ENCODE data around the gene SLC7A8.

Gene SLC7A8

DNA sequence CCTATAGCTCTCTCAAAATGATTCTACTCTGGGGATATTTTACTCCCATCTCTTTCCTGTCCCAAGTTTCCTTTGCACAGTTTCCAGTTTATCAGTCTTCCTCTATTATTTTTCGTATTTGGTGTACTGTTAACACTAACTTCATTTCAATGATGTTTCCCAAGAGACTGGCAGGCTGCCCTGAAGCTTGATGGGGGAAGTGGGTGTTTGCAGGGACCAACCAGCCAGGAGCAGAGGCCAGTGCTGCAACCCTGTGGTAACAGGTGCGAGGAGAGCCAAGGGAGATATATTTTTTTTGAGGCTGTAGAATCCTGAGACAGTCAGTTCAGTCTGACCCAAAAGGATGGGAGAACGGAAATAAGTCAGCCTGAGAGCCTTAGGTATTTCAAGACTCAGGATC is 52.6 kb downstream of the SLC7A8 start:
- DNase-seq (ENCODE audit: low spot score) = no peak

DNA sequence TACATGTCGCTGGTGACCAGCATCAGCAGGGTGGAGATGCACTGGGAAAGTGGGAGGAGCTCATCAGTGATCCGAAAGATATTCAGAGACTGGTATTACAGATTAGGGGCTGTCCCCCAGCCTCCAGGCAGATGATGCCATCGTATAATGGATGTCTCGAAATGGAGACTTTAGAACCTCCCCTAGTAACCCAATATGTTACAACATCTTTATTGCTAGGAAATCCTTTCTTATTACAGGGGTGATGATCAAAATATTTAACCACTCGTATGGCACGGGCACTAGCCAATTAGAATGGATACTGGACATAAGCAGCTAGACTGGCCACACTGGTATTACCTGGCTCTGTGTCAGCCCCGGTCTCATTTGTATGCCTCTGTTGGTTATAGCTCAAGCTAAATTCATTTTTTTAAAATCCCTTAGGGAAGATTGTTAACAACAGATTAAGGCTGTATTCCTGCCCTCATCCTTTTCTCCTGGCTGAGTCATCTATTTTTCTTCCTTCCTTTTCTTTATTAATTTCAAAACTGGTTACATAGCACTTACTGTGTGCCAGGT is 53.6 kb downstream of the SLC7A8 start:
- DNase-seq (ENCODE audit: low spot score) = no peak

DNA sequence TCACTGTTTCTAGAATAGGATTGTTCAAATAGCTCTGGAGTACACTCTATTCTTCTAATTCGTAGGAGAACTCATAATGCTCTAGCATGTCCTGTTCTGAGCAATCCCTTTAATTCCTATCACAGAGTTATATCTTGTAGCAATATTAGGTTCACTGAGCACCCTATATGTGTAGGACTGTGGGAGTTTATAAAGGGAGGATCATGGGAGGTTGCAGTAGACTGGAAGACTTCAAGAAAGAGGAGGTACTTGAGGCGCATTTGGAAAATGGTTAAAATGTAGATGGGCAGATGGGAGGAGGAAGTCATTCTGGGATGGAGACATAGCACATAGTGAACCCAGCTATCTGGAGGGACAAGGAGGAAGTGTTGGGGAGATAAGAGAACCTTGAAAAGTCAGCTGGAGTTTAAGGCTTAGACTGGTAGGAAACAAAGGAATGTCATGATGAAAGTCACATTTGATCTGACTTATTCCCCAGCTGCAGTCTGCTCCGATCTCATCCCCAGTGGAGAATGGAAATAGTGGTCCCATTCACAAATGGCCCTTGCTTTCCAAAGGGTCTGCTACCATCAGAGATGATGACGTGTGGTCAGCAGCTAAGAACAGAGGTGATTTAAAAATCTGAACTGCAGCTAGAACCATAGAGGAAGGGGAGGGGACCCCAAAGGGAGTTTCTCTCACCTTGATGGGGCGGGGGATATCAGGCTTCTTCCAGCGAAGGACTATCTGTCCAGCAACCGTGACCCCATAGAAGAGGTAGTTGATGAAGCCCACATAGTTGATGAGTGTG is 54.3 kb downstream of the SLC7A8 start:
- no peak for DNase-seq (ENCODE audit: low spot score)

DNA sequence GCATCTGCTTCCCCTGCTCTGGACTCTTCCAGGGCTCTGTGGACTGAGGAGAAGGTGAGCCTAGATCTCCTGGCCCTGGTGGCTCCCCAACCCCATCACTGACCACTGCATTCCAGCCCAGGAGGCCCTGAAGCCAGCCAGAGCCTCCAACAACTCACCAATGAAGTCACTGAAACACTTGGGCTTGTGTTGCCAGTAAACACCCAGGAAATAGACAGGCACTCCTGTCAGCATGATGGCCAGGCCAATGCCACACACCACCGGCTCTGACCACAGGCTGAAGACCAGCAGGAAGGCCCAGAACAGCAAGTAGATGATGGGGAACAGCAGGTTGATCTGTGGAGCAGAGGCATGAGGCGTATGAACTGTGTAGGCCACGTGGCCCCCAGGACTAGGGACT is 55.6 kb downstream of the SLC7A8 start:
- DNase-seq (ENCODE audit: low spot score) = no peak

DNA sequence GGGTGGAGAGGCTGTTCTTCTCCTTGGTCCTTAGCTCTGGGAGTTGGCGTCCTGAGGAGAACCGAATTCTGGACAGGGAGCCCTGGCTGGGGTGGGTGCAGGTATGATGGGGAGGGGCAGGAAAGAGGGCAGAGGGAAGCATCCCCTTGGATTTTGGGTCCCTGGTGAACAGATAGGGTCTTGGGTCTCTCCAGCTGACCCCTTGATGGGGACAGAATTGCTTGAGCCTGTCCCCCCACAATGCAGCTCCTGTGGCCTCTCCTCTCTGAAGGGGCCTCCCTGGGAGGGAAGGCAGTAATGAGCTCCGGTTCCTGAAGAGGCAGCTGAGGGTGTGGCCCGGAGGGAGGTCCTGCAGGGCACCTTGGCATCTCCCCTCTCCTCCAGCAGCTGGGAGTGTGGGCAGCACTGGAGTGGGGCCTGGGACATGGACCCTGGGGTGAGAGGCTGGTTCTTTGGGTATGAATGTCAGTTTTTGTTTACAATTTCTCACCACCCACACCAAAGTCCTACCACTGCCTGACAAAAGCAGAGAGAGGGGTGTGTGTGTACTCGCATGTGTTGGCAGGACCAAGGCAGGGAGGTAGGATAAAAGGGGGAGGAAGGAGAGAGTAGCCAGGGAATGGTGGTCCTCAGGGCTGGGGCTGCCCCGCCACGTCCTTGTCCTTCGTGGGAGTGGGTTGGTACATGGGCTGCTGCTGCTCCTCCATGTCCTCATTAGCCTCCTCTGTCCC is 56.7 kb downstream of the SLC7A8 start:
- DNase-seq (ENCODE audit: low spot score) = no peak

DNA sequence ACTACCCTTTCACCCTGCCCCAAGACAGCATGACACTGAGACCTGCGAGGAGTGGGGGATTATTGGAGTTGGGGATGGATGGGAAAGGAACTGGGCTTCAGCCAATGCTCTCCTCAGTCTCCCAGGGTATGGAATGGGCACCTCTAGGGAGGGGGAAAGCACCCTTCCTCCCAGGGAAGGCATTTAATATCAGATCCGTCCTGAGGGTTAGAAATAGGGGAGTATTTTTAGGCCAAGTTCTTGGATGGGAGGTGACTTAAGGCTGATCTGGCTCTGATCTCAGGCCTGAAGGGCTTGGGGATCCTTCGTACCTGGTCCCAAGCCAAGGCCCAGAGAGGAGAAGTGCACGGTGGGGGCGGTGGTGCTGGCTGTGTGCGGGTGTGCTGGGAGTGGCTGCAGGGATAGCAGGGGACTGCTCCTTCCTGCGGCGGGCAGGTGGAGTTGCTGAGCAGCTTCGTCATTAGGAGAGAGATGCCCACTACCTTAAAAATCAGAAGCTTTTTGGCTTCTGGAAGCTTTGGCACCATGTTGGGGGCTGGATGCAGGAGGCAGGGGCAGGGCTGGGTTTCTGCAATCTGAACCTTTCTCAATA is 57.4 kb downstream of the SLC7A8 start:
- DNase-seq (ENCODE audit: low spot score) = no peak

DNA sequence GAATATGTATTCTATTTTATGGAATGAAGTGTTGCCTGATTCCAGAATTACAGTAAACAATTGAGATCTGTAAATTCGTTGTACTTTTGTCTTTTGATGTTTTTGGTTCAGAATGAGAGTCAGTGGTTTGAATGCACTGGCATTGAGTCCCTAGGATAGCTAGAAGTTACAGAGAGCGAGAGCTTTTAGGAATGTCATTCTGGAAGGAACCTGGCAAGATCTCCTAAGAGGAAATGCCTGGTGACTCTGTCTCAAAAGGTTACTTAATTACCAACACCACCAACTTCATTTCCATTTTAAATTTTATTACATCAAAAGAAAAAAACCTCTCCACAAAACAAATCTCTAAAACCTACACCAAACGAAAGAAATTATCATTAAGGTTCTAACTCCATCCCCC is 58.4 kb downstream of the SLC7A8 start:
- DNase-seq (ENCODE audit: low spot score) = no peak

DNA sequence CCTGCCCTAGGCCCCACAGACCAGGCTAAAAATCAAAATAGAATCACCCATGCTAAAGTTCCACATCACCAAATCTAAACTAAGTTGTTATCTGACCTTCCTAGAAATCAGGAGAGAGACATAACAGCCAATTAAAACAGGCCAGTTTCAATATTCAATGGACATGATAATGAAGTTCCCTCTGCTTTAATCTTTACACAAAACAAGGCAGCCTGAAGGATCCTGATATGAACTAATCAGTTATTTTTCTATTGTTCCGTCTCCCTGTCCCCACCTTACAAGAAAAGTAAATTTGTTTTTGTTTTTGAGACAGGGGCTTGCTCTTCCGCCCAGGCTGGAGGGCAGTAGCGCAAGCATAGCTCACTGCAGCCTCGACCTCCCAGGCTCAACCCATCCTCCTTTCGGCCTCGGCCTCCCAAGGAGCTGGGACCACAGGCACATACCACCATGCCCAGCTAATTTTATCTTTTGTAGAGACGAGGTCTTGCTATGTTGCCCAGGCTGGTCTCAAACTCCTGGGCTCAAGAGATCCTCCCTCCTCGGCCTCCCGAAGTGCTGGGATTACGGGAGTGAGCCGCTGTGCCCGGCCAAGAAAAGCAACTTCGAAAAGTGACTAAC is 59.0 kb downstream of the SLC7A8 start:
- DNase-seq (ENCODE audit: low spot score) = no peak

DNA sequence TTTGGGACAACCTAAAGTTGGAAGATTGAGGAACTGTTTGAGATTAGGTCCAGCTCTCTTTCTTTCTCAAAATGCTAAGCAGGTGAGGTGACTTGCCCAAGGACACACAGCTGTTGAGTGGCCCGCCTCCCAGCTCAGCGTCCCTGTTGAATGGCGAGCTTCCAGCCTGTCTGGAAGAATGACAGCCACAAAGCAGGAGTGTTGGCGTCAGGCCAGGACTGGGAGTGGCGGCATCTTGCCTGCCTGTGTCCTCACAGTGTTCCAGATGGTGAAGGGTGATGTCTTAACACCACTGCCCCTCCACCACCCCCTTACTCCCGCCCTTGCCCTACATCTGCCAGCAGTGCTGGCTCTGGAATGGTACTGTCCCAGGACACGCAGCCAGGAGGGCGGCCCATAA is 60.0 kb downstream of the SLC7A8 start:
- DNase-seq (ENCODE audit: low spot score) = no peak

DNA sequence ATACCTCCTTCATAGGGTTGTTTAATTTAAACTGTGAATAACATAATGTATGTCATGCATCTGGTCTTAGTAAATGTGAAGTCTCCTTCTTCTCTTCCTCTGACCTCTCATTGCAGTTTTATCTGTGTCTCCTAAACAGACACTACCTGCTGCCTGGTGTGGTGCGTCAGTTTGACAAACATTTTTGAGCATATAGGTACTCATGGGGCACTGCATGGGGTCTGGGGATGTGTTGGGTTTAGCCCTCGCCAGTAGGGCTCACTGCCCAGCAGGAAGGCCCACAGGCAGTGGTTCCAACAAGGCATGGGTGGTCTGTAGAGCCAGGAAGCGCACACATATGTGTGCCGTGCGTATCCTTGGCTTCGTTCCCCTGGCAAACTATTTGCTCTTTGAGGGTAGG is 61.4 kb downstream of the SLC7A8 start:
- DNase-seq (ENCODE audit: low spot score) = no peak

DNA sequence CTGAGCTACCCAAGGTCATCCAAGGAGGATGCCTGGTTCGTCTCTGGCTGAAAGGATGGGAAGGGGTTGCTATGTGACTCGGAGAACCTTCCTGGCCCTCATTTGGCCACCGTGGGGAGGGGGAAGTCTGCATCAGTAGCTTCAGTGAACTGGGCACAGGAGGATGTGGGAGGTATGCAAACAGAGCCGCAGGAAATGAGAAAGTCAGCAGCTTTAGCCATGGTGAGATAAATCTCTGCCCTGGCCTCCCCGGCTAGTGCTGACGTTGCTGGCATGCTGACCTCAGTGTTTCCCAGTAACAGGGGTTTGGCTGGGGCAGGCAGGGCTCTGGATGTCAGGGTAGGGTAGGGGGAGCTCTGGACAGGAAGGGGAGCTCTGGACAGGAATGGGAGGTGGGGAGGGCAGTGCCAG is 62.1 kb downstream of the SLC7A8 start:
- peak; percentile 24 for DNase-seq (ENCODE audit: low spot score)

DNA sequence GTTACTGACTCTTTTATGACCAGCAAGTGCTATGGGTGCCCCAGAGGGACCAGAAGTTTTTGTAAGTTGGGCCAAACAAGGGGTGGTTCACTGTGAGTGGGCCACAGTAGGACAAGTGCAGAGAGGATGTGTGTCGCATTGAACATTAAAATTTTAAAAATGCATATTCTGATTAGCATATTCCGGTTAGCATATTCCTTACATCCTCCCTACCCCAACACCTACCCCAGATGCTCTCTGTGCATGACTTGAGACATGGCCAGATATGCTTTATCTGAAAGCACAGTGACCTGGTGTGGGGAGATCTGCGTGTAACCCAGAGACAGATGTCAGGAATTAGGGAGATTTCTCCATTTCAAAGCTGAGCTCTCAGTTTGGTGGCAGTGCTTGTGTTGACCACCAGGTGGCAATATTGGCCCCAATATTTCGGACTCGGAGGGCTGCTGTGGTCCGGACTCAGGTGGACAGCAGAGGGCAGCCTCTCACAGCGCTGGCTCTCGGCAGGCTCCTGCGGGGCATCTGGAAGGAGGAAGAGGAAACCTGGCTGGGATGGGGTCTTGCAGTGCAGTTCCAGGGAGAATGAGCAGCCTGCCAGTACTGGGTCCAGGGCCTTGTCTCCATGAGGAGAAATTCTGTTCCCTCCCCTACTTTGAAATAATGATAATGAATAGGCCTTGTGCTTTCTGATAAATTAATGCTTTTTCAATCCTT is 62.8 kb downstream of the SLC7A8 start:
- peak; percentile 92 for DNase-seq (ENCODE audit: low spot score)

DNA sequence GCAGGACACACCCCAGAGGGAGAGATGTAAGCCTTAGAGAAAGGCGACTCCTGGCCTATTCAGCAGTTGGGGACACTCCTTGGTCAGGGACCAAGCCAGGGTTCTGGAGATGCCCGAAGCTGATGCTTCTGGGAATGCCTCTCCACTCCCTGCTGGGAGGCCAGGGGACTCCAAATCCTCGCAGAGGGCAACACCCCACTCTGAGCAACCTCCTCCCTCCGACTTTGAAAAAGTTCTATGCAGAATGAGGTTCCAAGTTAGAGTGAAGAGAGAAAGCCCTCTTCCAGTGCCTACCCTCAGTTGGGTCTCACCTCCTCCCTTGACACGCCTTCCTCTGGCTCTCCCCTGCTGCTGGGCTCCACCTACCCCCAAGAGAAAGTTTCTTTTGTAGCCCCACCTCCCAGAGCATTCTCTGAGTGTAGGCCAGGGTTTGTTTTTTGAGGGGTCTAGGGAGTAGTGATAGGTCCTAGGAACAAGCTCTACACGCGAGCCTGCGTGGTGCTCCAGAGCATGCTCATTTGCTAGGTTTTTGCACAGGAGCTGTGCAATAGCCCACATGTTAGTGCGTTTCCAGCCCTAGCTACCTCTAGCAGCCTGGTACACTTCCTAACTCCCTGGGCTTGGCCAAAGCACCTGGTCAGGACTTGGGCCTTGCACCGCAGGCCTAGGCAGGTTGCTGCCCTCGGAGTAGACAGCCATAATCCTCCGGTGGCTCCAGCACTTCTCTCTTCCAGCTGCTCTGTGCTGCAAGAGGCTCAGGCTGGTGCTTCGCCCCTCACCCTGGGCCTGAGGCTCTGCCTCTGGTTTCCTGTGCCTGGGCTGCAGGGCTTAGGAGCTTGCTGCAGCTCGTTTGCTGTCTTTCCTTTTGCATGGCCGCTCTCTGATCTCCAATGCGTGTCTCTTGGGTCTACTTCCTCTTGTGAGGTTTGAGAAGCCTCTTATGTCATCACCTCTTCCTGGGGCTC is 63.8 kb downstream of the SLC7A8 start:
- DNase-seq (ENCODE audit: low spot score) = peak; percentile 81

DNA sequence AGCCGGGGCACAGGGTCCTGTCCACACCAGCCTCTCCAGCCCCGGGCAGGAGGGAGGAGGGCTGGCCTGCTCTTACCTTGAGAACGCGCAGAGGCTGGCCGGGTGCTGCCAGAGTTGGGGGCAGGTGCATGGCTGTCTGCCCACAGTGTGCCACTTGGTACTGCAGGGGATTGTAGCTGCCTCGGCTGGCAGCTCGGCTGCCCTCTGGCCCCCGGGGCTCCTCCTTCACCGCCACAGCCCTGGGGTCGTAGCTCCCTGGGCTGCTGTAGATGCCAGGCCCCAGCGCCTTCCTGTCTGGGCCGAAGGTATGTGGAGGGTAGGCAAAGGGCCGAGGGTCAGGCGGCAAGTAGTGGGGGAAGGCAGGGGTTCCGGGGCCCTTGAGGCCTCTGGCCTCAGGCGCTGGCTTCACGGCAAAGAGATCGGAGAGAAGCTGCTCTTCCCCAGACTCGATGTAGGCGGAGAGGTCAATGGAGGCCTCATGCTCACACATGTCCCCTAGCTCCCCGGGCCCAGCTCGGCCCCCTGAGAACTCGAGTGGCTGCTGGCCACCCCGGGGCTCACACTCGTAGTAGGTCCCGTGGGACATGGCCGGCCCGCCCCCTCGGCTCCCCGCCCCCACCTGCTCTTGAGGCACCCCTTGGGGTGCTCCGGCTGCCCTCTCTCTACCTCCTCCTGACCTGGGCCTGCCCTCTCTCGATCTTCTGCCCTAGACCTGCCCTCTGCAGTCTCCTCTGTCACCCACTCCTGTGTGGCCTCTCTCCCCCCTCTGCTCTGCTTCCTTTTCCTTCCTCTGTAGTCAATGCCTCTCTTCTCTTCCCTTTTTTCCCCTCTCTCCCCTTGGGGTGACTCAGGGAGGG is 64.7 kb downstream of the SLC7A8 start, which contains the start of gene CEBPE:
CEBPE (minus strand) TSS at position 750 of the 857 bp plus-strand sequence; CDS start at position 586, 164 bp downstream.
- no peak for DNase-seq (ENCODE audit: low spot score)

DNA sequence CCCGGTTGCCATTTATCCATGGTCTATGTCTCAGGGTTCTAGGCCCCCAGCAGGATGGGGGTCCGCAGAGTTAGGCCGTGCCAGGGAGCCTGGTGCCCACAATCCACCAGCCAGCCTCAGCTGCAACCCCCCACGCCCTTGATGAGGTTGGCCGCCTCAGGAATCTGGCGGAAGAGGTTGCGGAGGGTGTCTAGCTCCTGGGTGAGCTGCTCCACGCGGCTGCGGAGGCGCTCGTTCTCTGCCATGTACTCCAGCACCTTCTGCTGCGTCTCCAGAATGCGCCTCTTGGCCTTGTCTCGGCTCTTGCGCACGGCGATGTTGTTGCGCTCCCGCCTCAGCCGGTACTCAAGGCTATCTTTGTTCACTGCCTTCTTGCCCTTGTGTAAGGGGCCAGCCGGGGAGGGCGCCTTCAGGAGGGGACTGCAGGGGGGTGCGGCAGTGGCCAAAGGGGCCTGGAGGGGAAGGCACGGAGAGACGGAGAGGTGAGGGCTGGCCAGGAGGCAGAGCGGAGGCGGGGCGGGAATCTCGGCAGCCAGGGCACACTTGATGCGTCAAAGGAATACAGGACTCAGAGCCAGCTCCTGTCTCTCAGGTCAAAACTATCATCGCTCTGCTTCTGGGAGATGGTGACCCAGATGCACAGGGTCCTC is 66.0 kb downstream of the SLC7A8 start:
- no peak for DNase-seq (ENCODE audit: low spot score)

DNA sequence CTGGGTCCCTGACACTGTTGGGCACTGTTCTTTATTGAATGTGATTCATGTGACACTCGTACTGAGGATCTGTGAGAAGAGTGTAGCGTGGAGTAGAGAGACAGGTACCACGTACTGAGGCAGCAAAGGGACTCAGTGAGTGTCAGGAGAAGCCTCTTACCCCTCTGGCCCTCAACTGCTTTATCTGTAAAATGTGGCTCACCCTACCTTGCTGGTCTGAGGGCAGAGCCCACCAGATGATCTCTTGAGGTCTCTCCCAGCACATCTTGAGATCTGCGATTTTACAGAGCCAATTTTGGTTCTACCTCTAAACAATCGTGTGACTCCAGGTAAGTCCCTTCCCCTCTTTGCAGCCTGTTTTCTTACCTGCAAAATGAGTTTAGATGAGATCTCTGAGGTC is 67.5 kb downstream of the SLC7A8 start:
- DNase-seq (ENCODE audit: low spot score) = no peak

DNA sequence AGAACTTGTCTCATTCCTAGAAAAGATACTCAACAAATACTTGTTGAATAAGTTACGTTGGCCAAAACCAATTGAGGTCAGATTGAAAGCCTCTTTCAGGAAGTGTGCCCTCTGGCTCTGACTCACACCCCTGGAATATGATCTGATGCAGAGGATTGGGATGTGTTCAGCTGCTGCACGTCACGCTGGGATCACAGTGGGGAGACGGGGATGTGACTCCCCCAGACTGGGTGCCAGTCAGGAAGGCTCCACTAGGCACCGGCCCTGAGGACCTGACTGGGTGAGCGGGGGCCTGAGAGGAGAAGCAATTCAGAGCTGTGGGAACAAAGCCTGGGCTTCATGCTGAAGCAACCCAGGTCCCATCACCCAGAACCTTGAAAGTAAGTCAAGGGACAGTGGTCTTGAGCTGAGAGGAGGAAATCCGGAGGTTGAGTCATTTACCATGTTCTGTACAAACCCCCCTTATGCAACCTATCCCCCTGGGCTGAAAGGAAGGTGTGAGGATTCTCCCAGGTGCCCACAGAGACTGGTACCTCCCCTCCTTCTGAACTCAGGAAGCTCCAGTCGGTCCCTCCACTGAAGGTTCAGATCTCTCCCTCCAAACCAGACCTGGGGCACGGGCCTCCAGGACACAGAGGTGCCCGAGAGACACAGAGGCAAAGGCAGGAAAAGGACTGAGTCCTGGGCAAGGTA is 68.3 kb downstream of the SLC7A8 start:
- no peak for DNase-seq (ENCODE audit: low spot score)

DNA sequence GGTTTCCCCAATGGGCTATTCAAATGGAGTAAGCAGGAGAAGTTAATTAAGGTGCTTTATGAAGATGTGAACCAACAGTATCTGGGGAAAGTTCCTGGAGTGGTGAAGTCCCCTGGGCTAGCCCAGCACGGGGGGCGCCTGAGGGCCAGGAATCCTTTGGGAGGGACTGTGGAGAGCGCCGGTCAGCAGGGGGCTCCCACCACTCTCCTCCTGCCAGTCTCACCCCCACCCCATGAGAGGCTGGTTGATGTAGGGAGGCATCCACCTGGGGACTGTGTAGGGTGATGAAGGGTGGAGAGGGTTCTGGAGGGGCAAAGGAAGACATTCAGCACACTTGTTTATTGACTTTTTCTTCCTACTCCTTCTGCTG is 68.8 kb downstream of the SLC7A8 start:
- no peak for DNase-seq (ENCODE audit: low spot score)

DNA sequence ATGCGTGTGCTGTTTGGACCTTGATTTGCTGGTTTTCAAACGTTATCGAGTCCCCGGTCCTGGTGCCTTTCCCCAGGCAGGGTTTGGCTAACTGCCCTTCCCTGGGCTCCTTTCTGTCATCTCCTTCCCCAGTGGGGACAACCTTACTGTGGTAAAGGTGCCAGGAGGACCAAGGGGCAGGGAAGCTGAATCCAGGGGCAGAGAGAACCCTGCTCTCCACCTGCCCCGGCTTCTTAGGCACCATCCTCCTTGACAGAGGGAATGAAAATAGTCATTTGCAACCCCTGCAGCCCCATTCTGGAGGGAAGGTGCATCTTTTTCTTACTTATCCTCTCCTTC is 69.4 kb downstream of the SLC7A8 start:
- DNase-seq (ENCODE audit: low spot score) = no peak

Measured in NAMALWA (cell line).